ENCODE data around the gene NSMCE4A.
"Not testable (repeated sequence)": the region's sequence is repeated elsewhere in the genome, so short reads cannot be mapped to it uniquely, and the experiment has no call there.

NSMCE4A gene

GRCh38 chr10:121930268-121931085 is 44.5 kb downstream of the NSMCE4A start:
- not testable (repeated sequence) for DNase-seq

- DNase-seq: not testable (repeated sequence)
Observed at GRCh38 chr10:121929585-121930267, 45.3 kb downstream of the NSMCE4A start.

- DNase-seq: no peak
Observed at GRCh38 chr10:121928528-121928884, 46.5 kb downstream of the NSMCE4A start.

GRCh38 chr10:121927841-121928527 is 47.0 kb downstream of the NSMCE4A start, which contains the start of gene ATE1:
Gene ATE1 (minus strand): TSS chr10:121928031. CDS start chr10:121927949, 82 bp downstream.
- peak; percentile 87 for DNase-seq

- peak; percentile 63 for DNase-seq
Observed at GRCh38 chr10:121927318-121927840, 47.6 kb downstream of the NSMCE4A start.

GRCh38 chr10:121926671-121927317 is 48.2 kb downstream of the NSMCE4A start:
- no peak for DNase-seq

- no peak for DNase-seq
Observed at GRCh38 chr10:121926157-121926556, 48.9 kb downstream of the NSMCE4A start.

GRCh38 chr10:121921238-121921931 is 53.6 kb downstream of the NSMCE4A start:
- no peak for DNase-seq

GRCh38 chr10:121919666-121920065 is 55.4 kb downstream of the NSMCE4A start:
- no peak for DNase-seq

- DNase-seq: not testable (repeated sequence)
Observed at GRCh38 chr10:121918800-121919199, 56.2 kb downstream of the NSMCE4A start.

GRCh38 chr10:121914661-121915060 is 60.4 kb downstream of the NSMCE4A start:
- DNase-seq: no peak

- DNase-seq: no peak
Observed at GRCh38 chr10:121911421-121911697, 63.7 kb downstream of the NSMCE4A start.

GRCh38 chr10:121910673-121911420 is 64.2 kb downstream of the NSMCE4A start:
- no peak for DNase-seq
